BLaER1 (cell line): Measurements from ENCODE around the gene DUS1L.
A peak's percentile ranks its signal among the peaks of the same experiment; 100 is the strongest.

Experiments
- H3K27ac ChIP-seq: shearing (Covaris generic); formaldehyde crosslinking; 2 replicates; pipeline ENCODE4 v1.8.1; 2022
- H3K27me3 ChIP-seq: shearing (Covaris generic); formaldehyde crosslinking; 2 replicates; pipeline ENCODE4 v1.8.1; 2022
- H3K36me3 ChIP-seq: shearing (Covaris generic); formaldehyde crosslinking; 2 replicates; pipeline ENCODE4 v1.8.1; 2022
- H3K4me1 ChIP-seq: shearing (Covaris generic); formaldehyde crosslinking; 2 replicates; pipeline ENCODE4 v1.8.1; 2022
- H3K4me2 ChIP-seq: shearing (Covaris generic); formaldehyde crosslinking; 2 replicates; pipeline ENCODE4 v1.8.1; 2022
- H3K4me3 ChIP-seq: shearing (Covaris generic); formaldehyde crosslinking; 2 replicates; pipeline ENCODE4 v1.8.1; 2022
- H3K9ac ChIP-seq: shearing (Covaris generic); formaldehyde crosslinking; 2 replicates; pipeline ENCODE4 v1.8.1; 2022
- H3K9me3 ChIP-seq: shearing (Covaris generic); formaldehyde crosslinking; 2 replicates; pipeline ENCODE4 v1.8.1; 2022
- H4K20me1 ChIP-seq: shearing (Covaris generic); formaldehyde crosslinking; 2 replicates; pipeline ENCODE4 v1.8.1; 2022
- Cebpa-rat ChIP-seq: shearing (Covaris generic); IDR thresholded peaks from 2 replicates; pipeline ENCODE4 v1.8.1; 2022

The DUS1L gene

DNA sequence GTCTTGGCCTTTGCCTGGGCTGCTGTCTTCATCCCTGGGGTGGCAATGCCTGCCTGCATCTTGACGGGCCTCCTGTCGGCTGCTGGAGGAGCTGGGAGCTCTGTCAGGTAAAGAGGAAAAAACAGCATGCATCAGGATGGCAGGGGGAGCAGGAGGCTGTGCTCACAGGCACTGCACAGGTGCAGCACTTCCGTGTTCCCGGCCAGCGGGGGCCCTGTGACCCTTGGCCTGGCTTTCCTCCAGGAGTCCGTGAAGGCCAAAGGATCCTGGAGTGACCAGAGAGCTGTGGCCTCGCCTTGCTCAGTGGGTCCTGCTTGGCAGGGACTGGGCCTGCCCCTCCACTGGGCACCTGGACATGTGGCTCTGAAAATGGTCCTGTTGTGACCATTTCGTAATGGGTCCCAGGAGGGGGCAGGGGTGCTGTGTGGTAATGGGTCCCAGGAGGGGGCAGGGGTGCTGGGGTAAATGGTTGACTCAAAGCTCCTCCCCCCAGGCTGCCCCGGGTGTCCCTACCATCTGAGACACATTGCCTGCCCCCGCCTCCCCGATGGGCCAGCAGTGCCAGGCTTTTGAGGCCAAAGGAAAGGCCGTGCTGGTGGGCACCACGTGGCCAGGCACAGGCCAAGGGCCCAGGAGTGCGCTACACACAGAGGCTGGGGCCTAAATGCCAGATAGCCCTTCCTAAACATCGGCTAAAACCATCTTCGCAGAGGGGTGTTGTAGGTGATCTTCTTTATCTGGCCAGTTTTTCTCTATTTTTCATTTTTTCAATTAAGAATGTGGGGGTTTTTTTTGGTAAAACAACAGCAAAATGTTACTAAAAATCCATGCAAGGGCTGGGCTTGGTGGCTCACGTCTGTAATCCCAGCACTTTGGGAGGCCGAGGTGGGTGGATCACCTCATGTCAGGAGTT, 36.4 kb upstream of the DUS1L start:
- peaks cover 72% of the 10 kb centered on the region for H3K4me1 ChIP-seq
- no peak overlapping the region for H3K4me3 ChIP-seq
- H3K27me3 ChIP-seq = no peaks in the 10 kb centered on the region
- peak overlapping the region; percentile 34; the same call in 1 of the 2 replicates for H3K9ac ChIP-seq
- peak overlapping the region; percentile 99; the same call in 1 of the 2 replicates for H3K27ac ChIP-seq
- no peak for TF ChIP-seq Cebpa-rat
- H3K36me3 ChIP-seq = no peaks in the 10 kb centered on the region
- no peaks in the 10 kb centered on the region for H3K9me3 ChIP-seq
- H3K4me2 ChIP-seq = peak overlapping the region; percentile 98; the same call in 1 of the 2 replicates
- H4K20me1 ChIP-seq = peaks cover 6% of the 10 kb centered on the region

DNA sequence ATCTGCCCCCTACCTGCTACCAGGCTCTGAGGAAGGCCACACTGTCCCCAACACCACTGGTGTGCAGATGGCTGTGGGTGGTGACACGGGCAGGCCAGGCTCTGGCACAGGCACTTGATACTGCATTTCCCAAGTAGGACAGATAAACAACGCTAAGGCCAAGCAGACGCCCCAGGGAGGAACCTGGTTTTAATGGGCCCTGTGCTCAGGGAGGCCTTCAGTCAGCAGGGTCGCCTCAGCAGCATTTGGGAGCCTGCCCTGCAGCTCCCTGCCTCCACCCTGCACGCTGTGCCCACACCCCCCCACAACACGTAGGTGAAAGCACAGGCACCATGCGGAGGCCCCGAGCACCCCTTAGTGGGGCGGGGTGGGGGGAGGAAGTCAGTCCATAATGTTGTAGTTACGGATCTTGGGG, 35.7 kb upstream of the DUS1L start:
- H3K27me3 ChIP-seq = no peaks in the 10 kb centered on the region
- TF ChIP-seq Cebpa-rat = no peak
- H4K20me1 ChIP-seq = peaks cover 13% of the 10 kb centered on the region
- H3K27ac ChIP-seq = peak overlapping the region; percentile 99
- H3K4me3 ChIP-seq = no peak overlapping the region
- H3K9ac ChIP-seq = 0 out of 2 replicates have a peak overlapping the region, but pooled peaks have one; percentile 34
- no peaks in the 10 kb centered on the region for H3K9me3 ChIP-seq
- H3K36me3 ChIP-seq = peaks cover 5% of the 10 kb centered on the region
- H3K4me2 ChIP-seq = peak overlapping the region; percentile 98
- H3K4me1 ChIP-seq = peaks cover 72% of the 10 kb centered on the region

DNA sequence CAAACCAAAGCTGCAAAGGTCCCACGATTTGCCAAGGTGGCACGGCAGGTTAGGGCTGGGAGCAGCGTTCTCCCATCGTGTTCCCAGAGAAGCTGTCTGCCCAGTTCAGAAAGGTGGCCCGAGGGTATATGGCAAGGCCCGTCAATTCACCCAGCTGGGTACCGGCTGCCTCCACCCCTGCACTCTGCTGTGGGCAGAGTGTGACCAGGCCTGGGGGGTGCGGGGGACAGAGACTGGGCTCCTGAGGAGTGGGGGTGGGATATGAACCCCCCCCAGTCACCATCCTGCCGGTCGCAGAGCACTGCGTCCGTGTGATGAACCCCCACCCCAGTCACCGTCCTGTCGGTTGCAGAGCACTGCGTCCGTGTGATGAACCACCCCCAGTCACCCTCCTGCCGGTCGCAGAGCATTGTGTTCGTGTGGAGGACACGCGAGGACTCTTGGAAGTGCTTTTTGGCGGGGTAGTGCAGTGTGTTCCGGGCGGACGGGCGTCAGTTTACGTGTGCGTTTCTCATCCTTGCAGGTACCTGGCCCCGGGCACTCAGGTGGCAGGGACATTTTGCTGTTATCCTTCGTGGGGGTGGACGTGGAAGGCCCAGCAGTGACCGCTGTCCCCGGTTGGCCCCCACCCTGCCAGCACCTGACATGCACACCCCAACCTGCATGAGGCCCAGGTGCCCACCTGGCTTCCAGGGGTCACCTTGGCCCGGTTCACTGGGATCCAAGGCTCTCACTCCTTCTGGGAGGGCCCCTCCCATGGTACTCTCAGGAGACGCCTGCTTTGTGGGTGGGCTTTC, 35.1 kb upstream of the DUS1L start:
- H4K20me1 ChIP-seq = peaks cover 19% of the 10 kb centered on the region
- peaks cover 72% of the 10 kb centered on the region for H3K4me1 ChIP-seq
- H3K9ac ChIP-seq = peak overlapping the region; percentile 95
- H3K27me3 ChIP-seq = no peaks in the 10 kb centered on the region
- H3K4me3 ChIP-seq = peak overlapping the region; percentile 95; the same call in 1 of the 2 replicates
- H3K36me3 ChIP-seq = peaks cover 11% of the 10 kb centered on the region
- no peaks in the 10 kb centered on the region for H3K9me3 ChIP-seq
- TF ChIP-seq Cebpa-rat = no peak
- H3K27ac ChIP-seq = peak overlapping the region; percentile 99
- peak overlapping the region; percentile 98 for H3K4me2 ChIP-seq

DNA sequence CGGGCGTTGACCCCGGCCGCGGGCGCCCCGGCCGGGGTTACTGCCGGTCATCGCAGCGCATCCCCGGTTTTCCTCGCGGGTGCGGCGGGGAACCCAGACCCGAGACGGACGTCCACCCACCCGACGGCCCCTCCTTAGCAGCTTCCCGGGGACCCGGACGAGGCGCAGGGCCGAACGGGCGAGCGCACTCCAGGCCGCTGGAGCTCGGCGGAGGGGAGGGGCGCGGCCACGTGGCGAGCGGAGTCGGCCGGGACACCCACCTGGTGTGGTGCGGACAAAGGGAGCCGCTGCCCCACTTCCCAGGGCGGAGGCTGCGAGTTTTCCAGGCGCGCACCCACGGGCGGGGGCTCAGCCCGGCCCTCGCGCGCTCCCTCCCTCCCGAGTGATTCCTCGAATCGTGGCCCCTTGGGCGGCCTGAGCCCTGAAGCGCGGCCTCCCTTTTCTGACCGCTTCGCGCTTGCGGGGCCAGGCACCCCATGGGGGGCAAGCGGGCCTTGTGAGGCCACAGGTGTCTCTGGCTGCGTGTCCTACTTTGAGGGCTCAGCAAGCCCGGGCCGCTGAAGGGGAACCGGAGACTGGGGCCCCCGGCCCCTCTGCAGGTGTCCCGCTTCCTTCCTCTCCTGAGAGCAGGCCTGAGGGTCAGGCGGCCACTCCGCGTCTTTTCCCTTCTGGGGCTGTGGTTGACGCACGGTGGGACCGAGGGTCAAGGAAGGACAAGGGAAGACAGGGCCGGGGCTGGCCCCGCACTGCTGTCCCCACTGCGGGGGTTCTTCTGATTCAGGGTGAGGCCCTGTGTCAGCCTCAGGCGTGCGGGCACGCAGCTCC, 33.5 kb upstream of the DUS1L start:
- H3K9me3 ChIP-seq = no peaks in the 10 kb centered on the region
- H3K9ac ChIP-seq = peak overlapping the region; percentile 95
- H3K27ac ChIP-seq = peak overlapping the region; percentile 99
- peaks cover 32% of the 10 kb centered on the region for H4K20me1 ChIP-seq
- H3K36me3 ChIP-seq = peaks cover 26% of the 10 kb centered on the region
- no peaks in the 10 kb centered on the region for H3K27me3 ChIP-seq
- no peak for TF ChIP-seq Cebpa-rat
- peak overlapping the region; percentile 98 for H3K4me2 ChIP-seq
- peak overlapping the region; percentile 95 for H3K4me3 ChIP-seq
- peaks cover 62% of the 10 kb centered on the region for H3K4me1 ChIP-seq

DNA sequence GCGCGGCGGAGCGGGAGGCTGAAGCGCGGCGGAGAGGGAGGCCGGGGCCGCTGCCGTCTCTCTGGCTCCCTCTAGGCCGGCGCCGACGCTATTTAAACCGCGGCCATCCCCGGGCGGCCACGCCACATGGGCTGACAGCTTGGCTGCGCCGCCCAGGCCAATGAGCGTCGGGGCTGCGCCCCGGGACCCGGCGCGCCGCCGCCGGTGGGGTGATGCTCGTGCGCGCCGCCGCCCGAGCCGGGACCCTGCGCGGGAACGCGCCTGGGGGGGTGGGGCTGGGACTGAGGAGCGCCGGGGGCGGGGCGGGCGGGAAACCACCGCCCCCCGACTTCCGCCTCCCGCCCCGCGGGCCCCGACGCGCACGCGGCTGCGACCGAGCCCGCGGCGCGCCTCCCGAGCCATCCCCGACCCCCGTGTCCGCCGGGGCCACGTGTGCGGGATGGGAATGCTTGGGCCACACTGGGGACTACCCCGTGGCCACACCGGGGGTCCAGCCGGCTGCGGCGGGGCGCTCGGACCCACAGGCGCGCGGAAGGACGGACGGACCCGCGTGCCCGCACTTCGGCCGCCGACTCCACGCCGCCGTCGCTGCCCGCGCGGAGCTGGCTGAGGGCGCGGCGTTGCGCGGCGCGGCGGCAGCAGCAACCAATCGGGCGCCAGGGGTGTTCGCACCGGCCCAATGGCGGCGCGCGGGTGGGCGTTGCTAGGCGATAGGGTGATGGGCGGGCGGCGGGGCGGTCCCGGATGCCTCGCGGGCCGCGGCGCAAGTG, 32.8 kb upstream of the DUS1L start, which contains the start of gene FASN:
TSS of gene FASN (minus strand) at position 68 of the 770 bp plus-strand sequence. CDS start 1,791 bp downstream, outside the sequence.
- Histone ChIP-seq H3K27ac (peak within 1 kb of the TSS; percentile 99), H4K20me1 (peaks cover 38% of the 10 kb centered on the region), H3K27me3 (no peaks in the 10 kb centered on the region), H3K4me3 (peak within 1 kb of the TSS; percentile 95), H3K9me3 (no peaks in the 10 kb centered on the region), H3K9ac (peak within 1 kb of the TSS; percentile 98), H3K4me2 (peak within 1 kb of the TSS; percentile 100), H3K4me1 (peaks cover 54% of the 10 kb centered on the region), H3K36me3 (peaks cover 33% of the 10 kb centered on the region)
- TF ChIP-seq Cebpa-rat = no peak

DNA sequence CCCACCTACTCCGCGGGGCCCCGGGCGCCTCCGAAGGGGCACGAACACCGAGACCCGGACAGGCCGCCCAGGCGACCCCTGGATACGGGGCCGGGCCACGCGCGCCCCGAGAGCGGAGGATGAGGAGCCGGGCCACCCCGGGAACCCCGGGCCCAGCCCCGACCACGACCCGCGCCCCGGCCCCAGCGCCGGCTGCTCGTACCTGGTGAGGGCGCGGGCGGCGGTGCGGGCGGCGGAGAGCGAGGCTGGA, 32.2 kb upstream of the DUS1L start:
- H3K27ac ChIP-seq = peak overlapping the region; percentile 98
- TF ChIP-seq Cebpa-rat = no peak
- H3K4me1 ChIP-seq = peaks cover 54% of the 10 kb centered on the region
- no peaks in the 10 kb centered on the region for H3K9me3 ChIP-seq
- H3K9ac ChIP-seq = peak overlapping the region; percentile 98
- H3K36me3 ChIP-seq = peaks cover 38% of the 10 kb centered on the region
- H4K20me1 ChIP-seq = peaks cover 43% of the 10 kb centered on the region
- no peaks in the 10 kb centered on the region for H3K27me3 ChIP-seq
- peak overlapping the region; percentile 100 for H3K4me2 ChIP-seq
- H3K4me3 ChIP-seq = peak overlapping the region; percentile 95

DNA sequence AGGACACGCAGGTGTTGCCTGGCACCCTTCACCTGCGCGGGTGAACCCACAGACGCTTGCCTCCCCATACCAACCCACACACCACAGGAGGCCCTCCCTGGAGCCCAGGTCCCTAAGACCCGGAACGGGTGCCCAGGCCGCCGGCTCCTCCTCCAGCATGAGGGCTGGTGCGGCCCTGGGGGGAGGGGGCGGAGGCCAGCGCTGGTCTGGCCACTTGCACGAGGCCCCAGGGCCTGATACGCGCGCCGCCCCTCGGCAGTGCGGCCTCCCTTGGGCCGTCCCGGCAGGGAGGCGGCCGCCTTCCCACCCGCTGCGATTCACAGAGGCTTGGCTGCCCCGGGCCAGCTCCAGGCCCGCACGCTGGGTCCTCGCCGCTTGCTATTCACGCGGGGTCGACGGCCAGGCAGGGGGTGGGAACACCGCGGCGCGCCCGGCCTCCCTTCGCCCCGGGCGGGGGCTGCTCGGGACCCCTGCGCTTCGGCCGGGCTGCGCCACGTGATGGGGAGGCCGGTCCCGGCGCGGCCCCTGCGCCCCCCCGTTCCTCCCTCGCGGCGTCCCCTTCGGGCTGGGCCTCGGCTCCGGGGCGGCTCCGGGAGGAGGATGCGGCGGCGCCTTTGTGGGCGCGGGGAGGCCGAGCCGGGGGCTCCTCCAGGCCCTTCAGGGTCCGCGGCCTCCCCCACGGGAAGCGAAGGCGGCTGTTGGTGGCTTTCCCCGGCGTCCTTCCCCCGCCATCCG, 31.7 kb upstream of the DUS1L start:
- Histone ChIP-seq H3K36me3 (peaks cover 43% of the 10 kb centered on the region), H3K9me3 (no peaks in the 10 kb centered on the region), H4K20me1 (peaks cover 46% of the 10 kb centered on the region), H3K4me2 (peak overlapping the region; percentile 100), H3K4me1 (peaks cover 54% of the 10 kb centered on the region), H3K27me3 (no peaks in the 10 kb centered on the region), H3K27ac (peak overlapping the region; percentile 98), H3K9ac (peak overlapping the region; percentile 98), H3K4me3 (peak overlapping the region; percentile 95)
- TF ChIP-seq Cebpa-rat = no peak

DNA sequence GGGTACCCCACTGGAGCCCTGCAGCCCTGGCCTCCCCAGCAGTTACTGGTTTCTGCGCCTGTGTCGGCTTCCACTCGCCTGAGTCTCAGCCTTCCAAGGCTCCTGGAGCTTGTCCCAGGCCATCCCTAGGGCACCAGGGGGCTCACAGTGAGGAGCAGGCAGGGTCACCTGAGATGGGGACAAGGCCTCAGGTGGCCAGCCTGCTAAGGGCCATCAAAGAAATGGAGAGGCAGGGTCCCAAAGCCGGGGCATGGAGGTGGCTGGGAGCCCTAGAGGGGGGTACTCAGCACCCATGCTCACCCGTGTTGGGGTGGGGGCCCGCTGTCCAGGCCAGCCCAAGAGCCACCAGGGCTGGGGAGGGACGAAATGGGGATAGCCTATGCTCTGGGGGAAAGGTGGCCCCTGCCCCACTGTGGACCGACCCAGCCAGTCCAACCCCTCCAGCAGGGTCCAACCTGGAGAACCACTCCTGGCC, 31.1 kb upstream of the DUS1L start:
- Histone ChIP-seq H4K20me1 (peaks cover 52% of the 10 kb centered on the region), H3K27ac (peak overlapping the region; percentile 98), H3K4me1 (peaks cover 48% of the 10 kb centered on the region), H3K4me3 (peak overlapping the region; percentile 95), H3K27me3 (no peaks in the 10 kb centered on the region), H3K9me3 (no peaks in the 10 kb centered on the region), H3K4me2 (peak overlapping the region; percentile 100), H3K36me3 (peaks cover 49% of the 10 kb centered on the region), H3K9ac (peak overlapping the region; percentile 98)
- TF ChIP-seq Cebpa-rat = no peak
